GM12801 (cell line): ENCODE measurements around the gene SNRNP25.

Experiments used
- TF ChIP-seq, protein P1 (sequence below): IDR thresholded peaks from one replicate; pipeline ENCODE4 v1.5.1; 2011; ENCODE audit warnings: control low read depth; ENCODE audit not compliant: insufficient read length; ENCODE audit errors: extremely low read depth

SNRNP25 gene

DNA sequence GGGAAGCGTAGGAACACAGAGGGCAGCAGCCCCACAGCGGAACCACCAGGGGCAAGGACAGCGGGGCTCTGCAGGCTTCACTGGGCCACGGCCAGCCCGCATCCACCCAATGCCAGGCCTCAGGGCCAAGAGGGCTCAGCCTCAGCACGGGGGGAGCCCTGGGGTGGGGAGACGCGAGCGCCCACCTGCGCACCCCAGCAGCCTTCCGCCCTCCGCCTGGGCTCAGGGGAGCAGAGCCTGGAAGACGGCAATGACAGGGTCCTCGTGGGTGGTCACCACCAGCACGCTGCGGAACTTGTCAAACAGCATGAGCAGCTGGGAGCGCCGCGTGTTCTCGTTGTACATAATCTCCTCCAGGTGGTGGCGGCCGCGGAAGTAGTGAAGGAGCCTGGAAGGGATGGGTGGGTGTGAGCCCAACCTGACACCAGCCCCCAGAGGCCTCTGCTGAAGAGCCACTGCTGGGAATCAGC, 32.9 kb downstream of the SNRNP25 start:
- TF ChIP-seq, protein P1, sequence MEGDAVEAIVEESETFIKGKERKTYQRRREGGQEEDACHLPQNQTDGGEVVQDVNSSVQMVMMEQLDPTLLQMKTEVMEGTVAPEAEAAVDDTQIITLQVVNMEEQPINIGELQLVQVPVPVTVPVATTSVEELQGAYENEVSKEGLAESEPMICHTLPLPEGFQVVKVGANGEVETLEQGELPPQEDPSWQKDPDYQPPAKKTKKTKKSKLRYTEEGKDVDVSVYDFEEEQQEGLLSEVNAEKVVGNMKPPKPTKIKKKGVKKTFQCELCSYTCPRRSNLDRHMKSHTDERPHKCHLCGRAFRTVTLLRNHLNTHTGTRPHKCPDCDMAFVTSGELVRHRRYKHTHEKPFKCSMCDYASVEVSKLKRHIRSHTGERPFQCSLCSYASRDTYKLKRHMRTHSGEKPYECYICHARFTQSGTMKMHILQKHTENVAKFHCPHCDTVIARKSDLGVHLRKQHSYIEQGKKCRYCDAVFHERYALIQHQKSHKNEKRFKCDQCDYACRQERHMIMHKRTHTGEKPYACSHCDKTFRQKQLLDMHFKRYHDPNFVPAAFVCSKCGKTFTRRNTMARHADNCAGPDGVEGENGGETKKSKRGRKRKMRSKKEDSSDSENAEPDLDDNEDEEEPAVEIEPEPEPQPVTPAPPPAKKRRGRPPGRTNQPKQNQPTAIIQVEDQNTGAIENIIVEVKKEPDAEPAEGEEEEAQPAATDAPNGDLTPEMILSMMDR = no peak

DNA sequence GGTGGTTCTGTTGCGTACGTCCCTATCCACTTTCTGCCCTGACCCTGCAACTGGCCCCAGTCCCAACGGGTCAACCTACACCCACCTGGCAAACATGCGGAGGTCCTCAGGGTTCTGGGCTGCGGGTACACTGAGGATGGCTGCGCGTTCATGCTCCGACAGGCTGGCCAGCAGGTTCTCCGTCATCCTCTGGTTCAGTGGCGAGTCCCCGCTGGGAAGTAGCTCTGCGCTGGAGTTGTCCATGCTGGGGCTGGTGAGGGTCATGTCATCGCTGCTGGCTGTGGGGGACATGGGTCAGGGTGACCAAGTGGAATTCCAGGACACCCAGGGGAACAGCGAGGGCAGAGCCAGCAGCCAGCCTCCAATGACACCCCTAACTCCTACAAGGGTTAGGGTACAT, 35.0 kb downstream of the SNRNP25 start:
- TF ChIP-seq, protein P1 = no peak

DNA sequence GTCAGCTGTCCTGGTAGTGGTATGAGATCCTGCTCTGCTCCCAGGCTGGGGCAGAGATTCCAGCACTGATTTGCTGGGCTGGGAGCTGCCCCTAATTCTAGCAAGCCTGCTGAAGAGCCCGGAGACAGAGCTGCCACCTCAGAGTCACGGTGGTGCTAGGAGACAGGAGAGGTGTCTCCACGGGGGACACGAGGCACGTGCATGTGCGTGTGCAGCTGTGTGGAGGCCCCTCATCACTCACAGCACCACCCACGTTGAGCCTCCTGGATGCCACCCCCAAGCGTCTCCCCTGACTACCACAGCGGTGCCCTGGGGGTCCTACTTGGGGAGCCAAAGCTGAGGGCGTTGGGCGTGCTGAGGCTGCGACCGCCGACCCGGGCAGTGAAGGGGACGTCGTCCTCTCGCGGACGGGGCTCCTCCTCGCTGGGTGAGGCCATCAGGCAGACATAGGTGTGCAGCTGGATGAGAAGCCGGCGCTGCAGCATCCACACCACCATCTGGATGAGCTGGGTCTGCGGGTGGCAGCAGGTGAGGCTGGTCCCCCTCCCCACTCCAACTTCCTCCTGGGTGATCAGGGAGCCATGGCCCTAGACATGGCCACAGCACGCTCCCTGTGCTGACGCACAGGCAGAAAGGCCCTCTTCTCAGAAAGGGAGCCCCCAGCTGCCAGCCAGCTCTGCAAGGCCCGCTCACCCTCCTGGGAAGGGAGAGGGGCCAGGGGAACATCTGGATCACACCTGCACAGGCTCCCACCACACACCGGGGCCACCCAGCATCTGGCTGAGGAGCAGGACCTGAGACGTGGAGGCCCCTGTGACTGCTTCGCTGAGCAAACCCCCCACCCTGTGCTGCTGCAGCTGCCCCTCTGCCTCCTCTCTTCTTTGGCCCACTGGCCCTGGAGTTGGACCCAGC, 36.0 kb downstream of the SNRNP25 start:
- TF ChIP-seq, protein P1 = no peak

DNA sequence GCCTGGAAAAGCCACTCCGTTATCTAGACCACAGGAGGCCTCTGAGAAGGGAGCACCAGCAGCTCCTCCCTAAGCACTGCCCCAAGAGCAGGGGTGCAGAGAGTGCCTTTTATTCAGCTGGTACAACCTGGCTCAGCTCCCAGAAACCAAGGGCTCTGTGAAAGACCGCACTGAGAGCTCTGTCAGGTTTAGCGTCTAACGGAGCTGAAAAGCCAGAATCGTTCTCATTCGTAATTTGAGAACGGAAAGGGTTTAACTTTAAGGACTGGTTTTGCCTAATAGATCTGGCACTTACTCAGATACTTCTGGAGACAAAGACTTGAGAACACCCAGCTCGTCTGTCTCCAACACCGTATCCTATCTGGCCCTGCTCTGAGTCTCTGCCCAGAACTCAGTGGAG, 37.9 kb downstream of the SNRNP25 start:
- TF ChIP-seq, protein P1 = no peak

DNA sequence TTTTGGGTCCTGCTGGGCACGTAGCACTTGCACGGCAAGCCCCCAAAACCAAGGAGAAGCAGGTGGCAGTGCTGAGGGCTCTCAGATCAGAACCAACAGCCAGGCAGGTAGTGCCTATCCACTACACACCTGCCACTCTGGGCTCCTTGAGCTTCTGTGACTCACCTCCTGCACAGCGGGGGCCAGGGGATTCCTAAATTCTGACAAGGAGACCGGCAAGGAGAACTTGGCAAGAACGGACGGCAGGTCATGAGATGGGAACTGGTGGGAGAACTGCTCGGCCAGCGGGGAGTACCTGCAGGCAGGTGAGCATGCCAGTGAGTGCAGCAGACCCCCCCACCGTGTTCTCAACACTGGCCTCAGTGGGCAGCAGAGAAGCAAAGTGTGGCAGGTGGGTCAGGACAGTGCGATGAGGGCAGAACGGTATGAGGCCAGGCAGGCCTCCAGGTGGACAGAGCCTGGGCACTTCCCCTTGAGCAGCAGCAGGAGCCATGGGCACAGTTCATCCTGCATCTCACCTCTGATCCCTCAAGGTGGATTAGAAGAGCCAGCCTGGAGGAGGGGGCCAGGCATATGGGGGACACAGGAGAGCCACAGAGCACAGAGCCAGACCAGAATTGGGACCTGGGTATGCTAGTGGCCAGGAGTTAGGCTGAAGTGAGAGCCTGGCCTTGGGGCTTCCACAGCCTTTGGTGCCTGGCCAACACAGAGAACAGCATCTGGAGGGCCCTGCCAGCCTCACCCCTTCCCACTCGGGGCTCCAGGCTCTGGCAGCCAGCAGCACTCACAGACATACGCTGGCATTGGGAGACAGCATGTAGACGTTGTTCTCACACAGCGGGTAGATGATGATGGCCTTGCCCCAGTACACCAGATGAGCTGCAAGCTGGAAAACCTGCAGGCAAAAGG, 39.1 kb downstream of the SNRNP25 start:
- TF ChIP-seq, protein P1 = no peak

DNA sequence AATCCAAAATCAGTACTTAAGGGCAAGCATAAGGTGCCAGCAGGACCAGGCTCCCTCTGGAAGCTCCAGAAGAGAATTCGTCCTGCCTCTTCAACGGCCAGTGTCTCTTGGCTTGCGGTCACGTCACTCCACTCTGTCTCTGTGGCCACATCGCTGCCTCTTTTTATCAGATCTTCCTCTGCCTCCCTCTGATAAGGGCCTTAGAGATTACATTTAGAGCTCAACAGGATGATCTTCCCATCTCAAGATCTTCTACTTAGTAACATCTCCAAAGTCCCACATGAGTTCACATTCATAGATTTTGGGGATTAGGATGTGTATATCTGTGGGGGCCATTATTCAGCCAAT, 41.3 kb downstream of the SNRNP25 start:
- TF ChIP-seq, protein P1 = no peak

DNA sequence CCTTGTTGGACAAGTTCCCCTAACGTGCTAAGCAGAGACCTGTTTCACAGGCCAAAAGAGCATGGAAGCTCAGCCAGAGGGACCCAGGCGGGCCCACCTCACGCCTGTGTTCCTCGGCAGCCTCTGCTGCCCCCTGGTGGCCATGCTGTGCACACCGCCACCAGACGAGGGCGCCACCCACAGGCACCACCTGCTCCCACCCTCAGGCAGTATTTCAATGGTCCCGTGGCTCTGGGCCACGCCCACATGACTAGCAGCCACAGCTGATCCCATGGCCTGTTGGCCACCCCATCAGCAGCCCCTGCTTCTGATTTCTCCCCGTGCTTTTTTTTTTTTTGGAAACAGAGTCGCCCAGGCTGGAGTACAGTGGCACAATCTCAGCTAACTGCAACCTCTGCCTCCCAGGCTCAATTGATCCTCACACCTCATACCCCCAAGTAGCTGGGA, 43.3 kb downstream of the SNRNP25 start:
- TF ChIP-seq, protein P1 = peak; percentile 83
